ENCODE measurements around the gene ARHGAP8.

ARHGAP8 gene

GRCh38 chr22:44724859-44725258, 27.5 kb upstream of the ARHGAP8 start:
- DNase-seq (ENCODE audit: low read depth in 2 of 2) = no peak

- DNase-seq (ENCODE audit: low read depth in 2 of 2) = no peak
Measured at GRCh38 chr22:44726439-44726838, 25.9 kb upstream of the ARHGAP8 start.

GRCh38 chr22:44727148-44727547, 25.2 kb upstream of the ARHGAP8 start:
- no peak for DNase-seq (ENCODE audit: low read depth in 2 of 2)

- DNase-seq (ENCODE audit: low read depth in 2 of 2) = no peak
Measured at GRCh38 chr22:44727709-44728108, 24.7 kb upstream of the ARHGAP8 start.

GRCh38 chr22:44728761-44729324, 23.5 kb upstream of the ARHGAP8 start:
- no peak for DNase-seq (ENCODE audit: low read depth in 2 of 2)

GRCh38 chr22:44729391-44730021, 22.9 kb upstream of the ARHGAP8 start:
- DNase-seq (ENCODE audit: low read depth in 2 of 2) = no peak

GRCh38 chr22:44730022-44730393, 22.4 kb upstream of the ARHGAP8 start:
- DNase-seq (ENCODE audit: low read depth in 2 of 2) = no peak

GRCh38 chr22:44730490-44731356, 21.7 kb upstream of the ARHGAP8 start:
- DNase-seq (ENCODE audit: low read depth in 2 of 2) = no peak

GRCh38 chr22:44731357-44731970, 20.9 kb upstream of the ARHGAP8 start:
- no peak for DNase-seq (ENCODE audit: low read depth in 2 of 2)

- no peak for DNase-seq (ENCODE audit: low read depth in 2 of 2)
Measured at GRCh38 chr22:44732017-44732561, 20.3 kb upstream of the ARHGAP8 start.

GRCh38 chr22:44732661-44733060, 19.7 kb upstream of the ARHGAP8 start:
- DNase-seq (ENCODE audit: low read depth in 2 of 2) = no peak

GRCh38 chr22:44733426-44734106, 18.8 kb upstream of the ARHGAP8 start:
- DNase-seq (ENCODE audit: low read depth in 2 of 2) = no peak

- DNase-seq (ENCODE audit: low read depth in 2 of 2) = no peak
Measured at GRCh38 chr22:44734278-44734677, 18.1 kb upstream of the ARHGAP8 start.

- DNase-seq (ENCODE audit: low read depth in 2 of 2) = no peak
Measured at GRCh38 chr22:44734801-44735517, 17.4 kb upstream of the ARHGAP8 start.

- peak; percentile 81 to 82 for DNase-seq (ENCODE audit: low read depth in 2 of 2)
Measured at GRCh38 chr22:44735518-44736428, 16.6 kb upstream of the ARHGAP8 start.

- DNase-seq (ENCODE audit: low read depth in 2 of 2) = no peak
Measured at GRCh38 chr22:44736581-44737405, 15.6 kb upstream of the ARHGAP8 start.

GRCh38 chr22:44737406-44738346, 14.7 kb upstream of the ARHGAP8 start:
- no peak for DNase-seq (ENCODE audit: low read depth in 2 of 2)

- DNase-seq (ENCODE audit: low read depth in 2 of 2) = no peak
Measured at GRCh38 chr22:44738347-44738715, 14.0 kb upstream of the ARHGAP8 start.

Measured in stimulated activated CD8-positive, alpha-beta memory T cell treated with anti-CD3 and anti-CD28 coated beads, Interleukin-2, amount 100 ng/mL, for 48 hours (primary cell).